Lower leg skin (tissue), 4 donors: ENCODE results near the gene KIF21B. TPM values are rescaled to one million over a fixed set of nuclear protein-coding genes. Genes with fewer than 3 reads are reported as not detected.
"Not testable (repeated sequence)": the region's sequence is repeated elsewhere in the genome, so short reads cannot be mapped to it uniquely, and the experiment has no call there.

ENCODE experiments used
- DNase-seq, 2 donors: peaks; one replicate each; pipeline ENCODE4 v3.0.0-alpha.2; 2019; ENCODE audit warnings: low spot score in 2 of 2
- H3K4me3 ChIP-seq: fragments of 200-600 bp; sonication (generic); 2 replicates; pipeline ENCODE4 v1.5.1; 2017; ENCODE audit warnings: mild to moderate bottlenecking, low read depth; ENCODE audit not compliant: poor library complexity, severe bottlenecking
- POLR2A ChIP-seq, 2 donors: fragments of 450-650 bp; IDR thresholded peaks; one replicate each; pipeline ENCODE4 v1.6.1; 2016 to 2017; ENCODE audit warnings: antibody characterized with exemption in 2 of 2, mild to moderate bottlenecking in 1 of 2, moderate library complexity in 1 of 2
- WGBS, 2 donors: methylation state at CpG; one replicate each; pipeline ENCODE4 v1.1.5; 2018; 5-methylcytosine and 5-hydroxymethylcytosine counted together
- intact Hi-C: fragments of 100-400 bp; cut with DNase I; formaldehyde crosslinking; loops from one replicate; pipeline ENCODE4 v1.15.0; 2023; ENCODE audit warnings: low total_unique reads
- total RNA-seq, 4 donors: library from RNA; depleted of rRNA; stranded (reverse); fragments of >200 nt; gene quantifications; one replicate each; pipeline ENCODE4 v1.1.0, GENCODE V29; 2016
- TF ChIP-seq, protein P1 (sequence below), 3 donors: fragments of 450-650 bp; IDR thresholded peaks; one replicate each; pipeline ENCODE4 v1.5.1; 2016; ENCODE audit warnings: antibody characterized with exemption in 3 of 3, mild to moderate bottlenecking in 3 of 3, moderate library complexity in 2 of 3

Gene KIF21B
- total RNA-seq, 4 donors from 2014 or later, result 0.38 to 1.6 (median 1.0) TPM

DNA sequence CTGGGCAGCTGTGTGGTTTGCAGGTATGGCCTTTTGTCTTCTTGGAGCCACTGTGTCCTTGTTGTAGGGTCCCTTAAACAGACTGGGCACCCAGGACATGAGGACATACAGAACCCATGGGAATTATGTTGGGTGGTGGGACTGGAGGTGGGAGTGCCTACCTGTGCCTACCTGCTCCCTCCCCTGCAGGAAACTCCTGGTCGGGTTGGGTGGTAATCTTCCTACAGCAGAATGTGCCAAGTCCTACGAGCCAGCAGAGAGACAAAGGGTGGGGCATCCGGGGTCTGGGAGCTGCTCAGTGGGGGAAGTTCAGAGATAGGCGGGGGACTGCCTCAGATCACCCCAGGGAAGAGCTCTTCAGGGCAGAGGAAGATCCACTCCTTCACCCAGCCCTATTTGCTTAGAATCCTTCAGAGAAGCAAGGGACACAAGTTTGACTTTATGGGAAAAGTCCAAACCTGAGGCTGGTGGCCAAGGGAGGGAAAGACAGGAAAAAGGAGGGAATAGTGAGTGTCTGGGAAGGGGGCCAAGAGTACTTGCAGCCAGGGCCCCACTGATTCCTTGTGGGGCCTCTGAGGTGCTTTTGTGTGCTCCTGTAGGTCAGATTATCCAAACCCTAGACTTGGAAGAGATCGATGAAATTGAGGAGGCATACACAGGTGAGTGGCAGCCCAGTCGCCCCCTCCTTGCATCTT lies 58.3 kb downstream of the KIF21B start:
- no peak overlapping the region for H3K4me3 ChIP-seq
- peak in 1 of 2 donors; percentile 80 for DNase-seq
- WGBS, 2 donors, result 44 to 45% methylated on average over 6 of the region's 6 CpGs
- no peak for TF ChIP-seq POLR2A (IDR thresholded peaks at IDR 0.05)
- TF ChIP-seq, protein P1, sequence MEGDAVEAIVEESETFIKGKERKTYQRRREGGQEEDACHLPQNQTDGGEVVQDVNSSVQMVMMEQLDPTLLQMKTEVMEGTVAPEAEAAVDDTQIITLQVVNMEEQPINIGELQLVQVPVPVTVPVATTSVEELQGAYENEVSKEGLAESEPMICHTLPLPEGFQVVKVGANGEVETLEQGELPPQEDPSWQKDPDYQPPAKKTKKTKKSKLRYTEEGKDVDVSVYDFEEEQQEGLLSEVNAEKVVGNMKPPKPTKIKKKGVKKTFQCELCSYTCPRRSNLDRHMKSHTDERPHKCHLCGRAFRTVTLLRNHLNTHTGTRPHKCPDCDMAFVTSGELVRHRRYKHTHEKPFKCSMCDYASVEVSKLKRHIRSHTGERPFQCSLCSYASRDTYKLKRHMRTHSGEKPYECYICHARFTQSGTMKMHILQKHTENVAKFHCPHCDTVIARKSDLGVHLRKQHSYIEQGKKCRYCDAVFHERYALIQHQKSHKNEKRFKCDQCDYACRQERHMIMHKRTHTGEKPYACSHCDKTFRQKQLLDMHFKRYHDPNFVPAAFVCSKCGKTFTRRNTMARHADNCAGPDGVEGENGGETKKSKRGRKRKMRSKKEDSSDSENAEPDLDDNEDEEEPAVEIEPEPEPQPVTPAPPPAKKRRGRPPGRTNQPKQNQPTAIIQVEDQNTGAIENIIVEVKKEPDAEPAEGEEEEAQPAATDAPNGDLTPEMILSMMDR (IDR thresholded peaks at IDR 0.05), result no peak
- intact Hi-C loops, result no loop called here

DNA sequence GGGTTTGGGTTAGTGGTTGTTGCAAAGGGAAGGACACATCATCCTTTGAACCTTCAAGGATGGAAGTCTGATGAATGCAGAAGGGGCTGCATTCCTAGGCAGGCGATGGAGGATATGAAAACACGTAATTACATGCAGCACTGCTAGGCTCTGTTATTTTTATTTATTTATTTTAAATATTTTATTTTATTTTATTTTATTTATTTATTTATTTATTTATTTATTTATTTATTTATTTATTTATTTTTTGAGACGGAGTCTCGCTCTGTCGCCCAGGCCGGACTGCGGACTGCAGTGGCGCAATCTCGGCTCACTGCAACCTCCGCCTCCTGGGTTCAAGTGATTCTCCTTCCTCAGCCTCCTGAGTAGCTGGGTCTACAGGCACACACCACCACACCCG lies 59.6 kb downstream of the KIF21B start:
- H3K4me3 ChIP-seq, intact Hi-C loops: not testable (repeated sequence)
- DNase-seq, result peak in 1 of 2 donors; percentile 29
- WGBS, 2 donors, result 91 to 96% methylated on average over 11 of the region's 11 CpGs

DNA sequence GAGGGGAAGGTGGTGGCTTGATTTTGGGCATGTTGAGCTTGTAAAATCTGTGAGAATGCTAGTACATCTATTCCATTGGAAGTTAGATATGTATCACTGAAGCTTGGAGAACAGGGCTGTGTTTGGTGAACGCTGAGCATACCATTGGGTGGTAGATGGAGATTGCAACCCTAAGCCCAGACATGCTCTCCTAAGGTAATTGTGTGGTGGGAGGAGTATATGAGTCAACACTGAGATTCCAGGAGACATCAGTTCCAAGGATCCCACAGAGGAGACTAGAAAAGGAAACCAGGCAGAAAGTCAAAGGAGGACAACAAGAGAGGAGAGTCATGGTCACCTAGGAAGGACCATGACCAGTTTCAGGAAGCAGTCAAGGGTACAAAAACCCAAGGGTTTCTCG lies 60.4 kb downstream of the KIF21B start:
- 63 to 67% methylated on average over 2 of the region's 2 CpGs for WGBS, 2 donors
- TF ChIP-seq POLR2A (IDR thresholded peaks at IDR 0.05), result no peak
- TF ChIP-seq, protein P1 (IDR thresholded peaks at IDR 0.05), result no peak
- DNase-seq, result no peak
- intact Hi-C loops, result no loop called here
- no peak overlapping the region for H3K4me3 ChIP-seq

DNA sequence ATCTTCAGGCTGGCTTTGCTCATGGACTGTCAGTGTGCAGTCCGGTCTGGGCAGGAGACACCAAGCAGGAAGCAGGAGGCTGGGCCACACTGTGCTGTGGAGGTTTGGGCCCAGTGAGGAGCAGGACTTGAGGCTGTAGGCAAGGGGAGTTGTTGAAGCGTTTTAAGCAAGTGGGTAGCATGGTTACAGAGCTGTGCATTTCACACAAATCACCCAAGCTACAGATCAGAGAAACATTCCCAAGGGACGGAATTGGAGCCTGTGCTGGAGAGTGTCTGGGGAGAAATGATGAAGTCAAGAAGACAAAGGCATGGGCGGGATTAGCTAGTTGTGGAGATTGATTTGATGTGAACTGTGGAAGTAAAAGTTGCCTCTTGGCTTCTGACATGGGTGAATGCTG lies 60.9 kb downstream of the KIF21B start:
- DNase-seq, result peak in 1 of 2 donors; percentile 50
- no peak overlapping the region for H3K4me3 ChIP-seq
- 68 to 72% methylated on average over 4 of the region's 4 CpGs for WGBS, 2 donors
- intact Hi-C loops, result no loop called here
- no peak for TF ChIP-seq POLR2A (IDR thresholded peaks at IDR 0.05)
- TF ChIP-seq, protein P1 (IDR thresholded peaks at IDR 0.05), result no peak

DNA sequence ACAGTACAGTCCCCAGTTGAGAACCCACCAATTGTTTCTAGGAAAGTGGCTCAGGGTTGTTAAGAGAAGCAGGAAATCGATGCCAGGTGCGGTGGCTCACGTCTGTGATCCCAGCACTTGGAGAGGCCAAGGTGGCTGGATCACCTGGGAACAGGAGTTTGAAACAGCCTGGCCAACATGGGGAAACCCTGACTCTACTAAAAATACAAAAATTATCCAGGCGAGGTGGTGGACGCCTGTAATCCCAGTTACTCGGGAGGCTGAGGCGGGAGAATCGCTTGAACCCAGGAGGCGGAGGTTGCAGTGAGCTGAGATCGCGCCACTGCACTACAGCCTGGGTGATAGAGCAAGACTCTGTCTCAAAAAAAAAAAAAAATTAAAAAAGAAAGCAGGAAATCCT lies 61.4 kb downstream of the KIF21B start:
- peak in 1 of 2 donors; percentile 61 for DNase-seq
- H3K4me3 ChIP-seq, intact Hi-C loops: not testable (repeated sequence)
- 87 to 93% methylated on average over 11 of the region's 11 CpGs for WGBS, 2 donors

DNA sequence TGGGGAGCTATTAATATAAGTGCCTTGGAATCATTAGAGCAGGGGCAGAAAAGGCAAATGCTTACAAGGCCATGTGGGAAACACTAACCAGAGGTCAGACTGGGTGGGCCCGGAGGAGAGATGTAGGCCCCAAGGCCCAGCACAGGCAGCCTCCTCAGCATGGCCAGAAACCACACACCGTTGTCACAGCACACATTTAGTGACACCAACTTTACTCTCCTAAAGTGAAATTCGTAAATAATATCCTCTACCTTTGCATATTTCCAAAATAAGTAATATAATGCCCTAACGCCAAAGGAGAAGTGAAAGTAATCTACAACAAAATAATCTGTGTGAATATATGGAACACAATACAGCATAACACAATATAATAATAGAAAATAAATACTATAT lies 62.6 kb downstream of the KIF21B start:
- TF ChIP-seq POLR2A (IDR thresholded peaks at IDR 0.05), result no peak
- TF ChIP-seq, protein P1 (IDR thresholded peaks at IDR 0.05), result no peak
- intact Hi-C loops, result no loop called here
- DNase-seq, result peak in 1 of 2 donors; percentile 56
- 94 to 96% methylated on average over 4 of the region's 4 CpGs for WGBS, 2 donors
- H3K4me3 ChIP-seq, result no peak overlapping the region
